Measurements from ENCODE around the gene RNF213.

Gene RNF213

GRCh38 chr17:80414508-80414802 is 153.8 kb downstream of the RNF213 start:
- no peak for TF ChIP-seq CTCF (IDR thresholded peaks at IDR 0.05; ENCODE audit: control extremely low read depth, extremely low read depth, low read depth, missing control alignments)
- DNase-seq (ENCODE audit: extremely low spot score): no peak
- POLR2A ChIA-PET: no interaction called here
- CTCF ChIA-PET: interaction anchor here (1.4 to 1.9 kb wide), 2 partner anchors 10 to 161 kb away, joined by 3 to 5 read pairs; no protein-coding TSS in a partner anchor

GRCh38 chr17:80414803-80415625 is 154.4 kb downstream of the RNF213 start, which contains the start of gene ENDOV:
Gene ENDOV (plus strand): TSS chr17:80415167. CDS start chr17:80415195, 28 bp downstream.
- POLR2A ChIA-PET: no interaction called here
- DNase-seq (ENCODE audit: extremely low spot score): peak; percentile 100
- CTCF ChIA-PET: interaction anchor here (1.4 to 2.2 kb wide), 3 partner anchors 9 to 161 kb away, joined by 3 to 11 read pairs (median 5); no protein-coding TSS in a partner anchor
- no peak for TF ChIP-seq CTCF (IDR thresholded peaks at IDR 0.05; ENCODE audit: control extremely low read depth, extremely low read depth, low read depth, missing control alignments)

- ChIA-PET POLR2A (no interaction called here), CTCF (interaction anchor here (1.9 to 2.2 kb wide), 2 partner anchors 12 to 160 kb away, joined by 5 to 11 read pairs; no protein-coding TSS in a partner anchor)
- DNase-seq (ENCODE audit: extremely low spot score): no peak
- TF ChIP-seq CTCF (IDR thresholded peaks at IDR 0.05; ENCODE audit: control extremely low read depth, extremely low read depth, low read depth, missing control alignments): no peak
Observed at GRCh38 chr17:80415626-80416137, 155.0 kb downstream of the RNF213 start.

GRCh38 chr17:80416260-80416939 is 155.7 kb downstream of the RNF213 start:
- CTCF ChIA-PET: interaction anchor here (1.9 to 2.2 kb wide), 2 partner anchors 11 to 159 kb away, joined by 5 to 11 read pairs; no protein-coding TSS in a partner anchor
- POLR2A ChIA-PET: no interaction called here

GRCh38 chr17:80416940-80417293 is 156.3 kb downstream of the RNF213 start:
- DNase-seq (ENCODE audit: extremely low spot score): no peak
- ChIA-PET CTCF (interaction anchor here (2.2 kb wide), 1 partner anchor 10 kb away, joined by 11 read pairs; no protein-coding TSS in a partner anchor), POLR2A (no interaction called here)
- no peak for TF ChIP-seq CTCF (IDR thresholded peaks at IDR 0.05; ENCODE audit: control extremely low read depth, extremely low read depth, low read depth, missing control alignments)

More at GRCh38 chr17:80416260-80416939, 155.7 kb downstream of the RNF213 start:
- no peak for DNase-seq (ENCODE audit: extremely low spot score)
- no peak for TF ChIP-seq CTCF (IDR thresholded peaks at IDR 0.05; ENCODE audit: control extremely low read depth, extremely low read depth, low read depth, missing control alignments)

GRCh38 chr17:80418589-80418988 is 157.9 kb downstream of the RNF213 start:
- no peak for TF ChIP-seq CTCF (IDR thresholded peaks at IDR 0.05; ENCODE audit: control extremely low read depth, extremely low read depth, low read depth, missing control alignments)
- DNase-seq (ENCODE audit: extremely low spot score): no peak
- CTCF ChIA-PET: no interaction called here
- POLR2A ChIA-PET: no interaction called here

Data from GM10248 (cell line).